GM20000 (cell line): ENCODE data around the gene PPP1R14C.

Experiments
- DNase-seq: peaks from one replicate; pipeline ENCODE4 v3.0.0; 2012; ENCODE audit warnings: low spot score
- CTCF ChIP-seq: IDR thresholded peaks from 2 replicates; pipeline ENCODE4 v1.5.1; 2012; ENCODE audit warnings: mild to moderate bottlenecking, control low read depth; ENCODE audit errors: extremely low read depth, missing control alignments

PPP1R14C gene

GRCh38 chr6:150245148-150245935 is 102.5 kb downstream of the PPP1R14C start:
- TF ChIP-seq CTCF = no peak
- DNase-seq = no peak

- DNase-seq = no peak
- TF ChIP-seq CTCF = no peak
Measured at GRCh38 chr6:150247803-150248202, 105.0 kb downstream of the PPP1R14C start.

GRCh38 chr6:150248300-150248699 is 105.5 kb downstream of the PPP1R14C start:
- no peak for TF ChIP-seq CTCF
- no peak for DNase-seq

- no peak for TF ChIP-seq CTCF
Measured at GRCh38 chr6:150249261-150249660, 106.4 kb downstream of the PPP1R14C start.

GRCh38 chr6:150250826-150251225 is 108.0 kb downstream of the PPP1R14C start:
- TF ChIP-seq CTCF = no peak
- no peak for DNase-seq

More at GRCh38 chr6:150249261-150249660, 106.4 kb downstream of the PPP1R14C start:
- no peak for DNase-seq

GRCh38 chr6:150251566-150252186 is 108.8 kb downstream of the PPP1R14C start:
- no peak for DNase-seq
- TF ChIP-seq CTCF = no peak

- no peak for DNase-seq
- TF ChIP-seq CTCF = no peak
Measured at GRCh38 chr6:150252714-150253444, 110.0 kb downstream of the PPP1R14C start.
